IPS-15b (cell line): Measurements from ENCODE around the gene ROR2.
A peak's percentile ranks its signal among the peaks of the same experiment; 100 is the strongest.

Experiments
- H3K27me3 ChIP-seq: one replicate; pipeline ENCODE4 v1.6.1; 2013; ENCODE audit warnings: low read length; ENCODE audit not compliant: control insufficient read depth, insufficient read depth
- H3K36me3 ChIP-seq: one replicate; pipeline ENCODE4 v1.6.1; 2013; ENCODE audit warnings: low read length; ENCODE audit not compliant: control insufficient read depth, insufficient read depth
- H3K4me1 ChIP-seq: one replicate; pipeline ENCODE4 v1.6.1; 2013; ENCODE audit warnings: mild to moderate bottlenecking, low read length; ENCODE audit not compliant: control insufficient read depth, insufficient read depth
- H3K4me3 ChIP-seq: one replicate; pipeline ENCODE4 v1.5.1; 2013; ENCODE audit warnings: low read depth, low read length
- H3K9ac ChIP-seq: one replicate; pipeline ENCODE4 v1.6.1; 2013; ENCODE audit warnings: low read depth, mild to moderate bottlenecking, low read length
- H3K9me3 ChIP-seq: one replicate; pipeline ENCODE4 v1.6.1; 2013; ENCODE audit warnings: mild to moderate bottlenecking, low read length; ENCODE audit not compliant: control insufficient read depth, insufficient read depth

Gene ROR2

DNA sequence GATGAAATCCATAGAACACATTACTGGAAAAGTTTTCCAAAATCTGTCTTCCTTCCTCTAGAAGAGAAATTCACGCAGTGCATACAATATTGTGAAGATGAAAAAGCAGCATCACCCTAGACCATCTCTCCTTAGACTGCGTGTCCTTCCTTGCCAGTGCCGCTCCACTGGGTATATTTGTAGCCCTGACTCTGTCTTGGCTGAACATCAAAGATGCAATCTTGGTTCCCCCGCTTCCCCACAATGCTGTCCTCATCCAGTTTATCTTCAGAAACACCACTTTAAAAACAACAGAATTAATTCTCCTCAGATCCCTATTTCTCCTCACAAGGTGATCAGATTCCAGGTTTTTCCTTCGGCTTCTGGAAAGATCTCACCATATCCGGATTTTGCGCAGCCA lies 53.9 kb downstream of the ROR2 start:
- Histone ChIP-seq H3K9me3 (no peaks in the 10 kb centered on the region), H3K27me3 (peaks cover under 1% of the 10 kb centered on the region), H3K9ac (no peak overlapping the region), H3K36me3 (no peaks in the 10 kb centered on the region), H3K4me3 (no peak overlapping the region), H3K4me1 (peaks cover 2% of the 10 kb centered on the region)

DNA sequence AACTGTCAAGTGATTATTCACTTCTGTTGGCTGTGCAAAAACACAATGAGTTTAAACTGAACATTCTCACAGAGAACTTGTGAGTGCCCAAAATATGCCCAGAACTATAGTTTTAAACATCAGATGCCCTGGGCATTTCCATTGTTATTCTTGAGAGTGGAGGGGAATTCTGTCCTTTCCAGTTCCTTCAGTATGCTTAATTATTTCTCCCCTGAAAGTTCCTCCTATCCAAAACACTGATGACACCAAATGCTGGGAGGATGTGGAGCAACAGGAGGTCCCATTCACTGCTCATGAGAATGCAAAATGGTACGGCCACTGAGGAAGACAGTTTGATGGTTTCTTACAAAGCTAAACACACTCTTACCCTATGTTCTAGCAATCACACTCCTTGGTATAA lies 55.5 kb downstream of the ROR2 start:
- Histone ChIP-seq H3K9me3 (no peaks in the 10 kb centered on the region), H3K36me3 (no peaks in the 10 kb centered on the region), H3K4me3 (no peak overlapping the region), H3K27me3 (peaks cover 5% of the 10 kb centered on the region), H3K9ac (no peak overlapping the region), H3K4me1 (peaks cover 2% of the 10 kb centered on the region)

DNA sequence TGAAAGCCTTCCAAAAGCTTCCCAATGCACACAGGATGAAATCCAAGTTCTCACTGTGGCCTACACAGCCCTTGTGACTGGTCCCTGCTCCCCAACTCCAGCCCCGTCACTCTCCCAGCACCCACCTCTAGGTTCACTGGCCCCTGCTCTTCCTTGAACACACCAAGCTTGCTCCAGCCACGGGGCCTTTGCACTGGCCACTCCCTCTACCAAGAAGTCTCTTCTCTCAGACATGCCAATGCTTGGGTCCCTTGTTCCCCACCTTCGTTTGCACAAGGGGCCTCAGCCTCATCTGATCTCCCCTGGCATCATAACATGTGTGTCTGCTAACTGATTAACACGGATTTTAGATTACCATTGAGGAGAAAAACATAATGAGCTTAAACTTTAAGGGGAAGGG lies 56.0 kb downstream of the ROR2 start:
- no peaks in the 10 kb centered on the region for H3K36me3 ChIP-seq
- peaks cover 10% of the 10 kb centered on the region for H3K27me3 ChIP-seq
- H3K9ac ChIP-seq: no peak overlapping the region
- no peak overlapping the region for H3K4me3 ChIP-seq
- H3K9me3 ChIP-seq: no peaks in the 10 kb centered on the region
- H3K4me1 ChIP-seq: peaks cover 2% of the 10 kb centered on the region

DNA sequence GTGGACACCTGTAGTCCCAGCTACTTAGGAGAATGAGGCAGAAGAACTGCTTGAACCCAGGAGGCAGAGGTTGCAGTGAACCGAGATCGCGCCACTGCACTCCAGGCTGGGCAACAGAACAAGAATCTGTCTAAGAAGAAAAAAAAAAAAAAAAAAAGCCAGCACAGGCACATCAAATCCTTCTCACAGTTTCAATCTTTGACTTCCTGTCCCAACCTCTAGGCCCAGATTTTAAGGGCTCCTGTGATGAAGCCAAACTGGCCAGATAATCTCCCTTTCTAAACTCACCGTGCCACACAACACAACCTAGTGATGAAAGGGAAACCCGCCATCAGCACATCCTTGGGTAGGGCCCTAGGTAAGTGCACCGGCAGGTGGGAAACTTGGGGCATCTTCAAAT lies 58.1 kb downstream of the ROR2 start:
- Histone ChIP-seq H3K36me3 (no peaks in the 10 kb centered on the region), H3K9ac (no peak overlapping the region), H3K9me3 (no peaks in the 10 kb centered on the region), H3K27me3 (peaks cover 26% of the 10 kb centered on the region), H3K4me3 (no peak overlapping the region), H3K4me1 (no peaks in the 10 kb centered on the region)

DNA sequence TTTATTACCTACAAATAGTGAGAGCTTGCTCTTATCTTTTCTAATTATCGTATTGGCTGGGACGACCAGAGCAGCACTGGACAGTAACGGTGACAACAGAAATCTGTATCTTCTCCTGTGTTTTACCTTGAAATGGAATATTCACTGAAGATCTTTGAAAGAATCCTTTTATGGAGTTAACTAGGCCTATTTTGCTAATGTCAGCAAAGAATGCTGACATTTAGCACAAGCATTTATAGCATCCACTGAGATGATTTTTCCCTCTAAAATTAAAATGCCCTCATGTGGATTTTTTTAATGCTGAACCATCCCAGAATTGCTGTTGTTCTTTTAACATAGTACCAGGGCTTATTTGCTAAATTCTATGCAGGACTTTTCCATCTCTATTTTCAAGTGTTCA lies 59.4 kb downstream of the ROR2 start:
- peaks cover 26% of the 10 kb centered on the region for H3K27me3 ChIP-seq
- H3K9me3 ChIP-seq: no peaks in the 10 kb centered on the region
- no peaks in the 10 kb centered on the region for H3K36me3 ChIP-seq
- H3K4me3 ChIP-seq: no peak overlapping the region
- H3K9ac ChIP-seq: no peak overlapping the region
- H3K4me1 ChIP-seq: no peaks in the 10 kb centered on the region

DNA sequence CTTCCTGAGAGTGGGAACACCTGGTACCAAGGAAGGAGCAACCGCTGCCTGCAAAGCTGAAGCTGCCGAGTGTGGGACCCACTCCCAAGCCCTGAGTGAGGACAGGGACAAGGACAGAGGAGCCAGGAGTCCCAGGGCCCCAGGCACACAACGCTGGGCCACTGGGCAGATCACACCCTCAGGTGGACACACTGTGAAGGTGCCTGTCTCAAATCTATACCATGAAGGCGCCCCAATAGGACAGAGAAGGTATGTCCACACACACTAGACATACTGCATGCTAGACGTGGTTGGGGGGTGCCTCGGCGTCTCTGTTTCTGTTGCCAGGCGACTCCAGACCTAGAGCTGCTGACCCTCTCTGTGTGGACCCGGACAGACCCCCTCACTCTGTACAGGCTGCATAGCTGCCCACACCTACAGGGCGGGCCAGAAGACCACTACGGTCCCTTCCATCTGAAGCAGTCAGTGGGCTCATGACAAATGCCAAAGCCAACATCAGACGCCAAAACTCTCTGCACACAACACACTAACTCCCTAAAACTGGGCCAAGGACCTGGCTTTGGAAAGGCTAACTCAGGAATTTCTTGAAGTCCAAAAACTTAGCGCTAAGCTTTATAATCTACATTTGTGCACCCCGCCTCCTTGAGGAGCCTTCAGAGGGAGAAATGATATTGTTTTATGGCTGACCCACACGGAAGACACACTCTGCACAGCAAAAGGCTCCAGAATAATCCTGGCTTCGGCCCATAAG lies 60.7 kb downstream of the ROR2 start:
- Histone ChIP-seq H3K36me3 (no peaks in the 10 kb centered on the region), H3K4me1 (no peaks in the 10 kb centered on the region), H3K4me3 (no peak overlapping the region), H3K9ac (no peak overlapping the region), H3K9me3 (no peaks in the 10 kb centered on the region), H3K27me3 (peaks cover 26% of the 10 kb centered on the region)

DNA sequence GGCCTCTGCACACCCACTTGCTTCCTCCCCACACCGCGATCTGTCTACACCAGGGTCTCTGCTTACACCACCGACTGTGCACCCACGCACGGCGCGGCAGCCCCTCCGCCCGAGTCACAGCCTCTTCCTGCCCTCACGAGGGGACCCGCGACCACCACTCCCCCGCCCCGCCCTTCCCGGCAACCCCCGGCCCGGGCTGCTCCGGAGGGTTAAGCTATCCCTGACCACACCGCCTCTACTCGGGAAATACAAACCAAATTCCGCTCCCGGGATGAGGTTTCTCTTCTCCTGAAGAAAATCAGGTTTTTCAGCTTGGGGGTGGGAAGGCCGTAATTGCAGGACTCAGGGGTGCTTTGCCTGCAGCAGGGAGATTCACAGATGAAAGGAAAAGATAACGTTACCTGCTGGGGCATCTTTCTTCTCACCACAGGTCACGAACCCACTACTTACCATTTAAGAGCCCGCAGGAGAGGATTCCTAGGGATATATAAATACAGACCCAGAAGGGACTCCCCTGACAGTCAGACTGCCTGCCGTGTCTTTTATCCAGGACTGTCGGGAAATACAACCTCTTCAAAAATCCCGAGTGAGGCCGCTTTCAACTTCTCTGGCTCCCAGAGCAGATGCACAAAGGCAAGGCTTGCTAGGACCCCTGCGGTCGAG lies 63.5 kb downstream of the ROR2 start:
- H3K4me1 ChIP-seq: peaks cover 5% of the 10 kb centered on the region
- peak overlapping the region; percentile 47 for H3K4me3 ChIP-seq
- H3K9me3 ChIP-seq: no peaks in the 10 kb centered on the region
- H3K36me3 ChIP-seq: no peaks in the 10 kb centered on the region
- H3K9ac ChIP-seq: no peak overlapping the region
- peaks cover 26% of the 10 kb centered on the region for H3K27me3 ChIP-seq

DNA sequence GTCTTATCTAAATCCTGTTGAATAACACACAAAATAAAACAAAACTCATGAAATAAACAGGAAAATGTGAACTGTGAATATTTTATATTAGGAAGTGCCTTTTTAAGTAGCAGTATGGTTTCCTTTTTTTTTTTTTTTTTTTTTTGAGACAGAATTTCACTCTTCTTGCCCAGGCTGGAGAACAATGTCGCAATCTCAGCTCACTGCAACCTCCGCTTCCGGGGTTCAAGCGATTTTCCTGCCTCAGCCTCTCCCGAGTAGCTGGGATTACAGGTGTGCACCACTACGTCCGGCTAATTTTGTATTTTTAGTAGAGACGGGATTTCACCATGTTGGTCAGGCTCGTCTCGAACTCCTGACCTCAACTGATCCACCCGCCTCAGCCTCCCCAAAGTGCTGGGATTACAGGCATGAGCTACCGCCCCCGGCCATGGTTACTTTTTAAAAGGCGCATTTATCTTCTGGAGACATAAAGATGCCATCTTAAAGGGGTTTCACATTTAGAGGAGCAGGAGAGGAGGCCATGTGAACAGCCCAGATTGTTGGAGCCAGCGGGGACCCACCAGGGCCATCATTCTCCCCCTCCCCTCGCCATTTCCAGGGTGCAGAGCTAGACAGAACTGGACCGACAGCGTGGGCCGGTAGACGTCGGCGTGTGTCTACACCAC lies 64.1 kb downstream of the ROR2 start:
- Histone ChIP-seq H3K9ac (no peak overlapping the region), H3K4me1 (peaks cover 5% of the 10 kb centered on the region), H3K9me3 (no peaks in the 10 kb centered on the region), H3K4me3 (peak overlapping the region; percentile 47), H3K36me3 (no peaks in the 10 kb centered on the region), H3K27me3 (peaks cover 26% of the 10 kb centered on the region)

DNA sequence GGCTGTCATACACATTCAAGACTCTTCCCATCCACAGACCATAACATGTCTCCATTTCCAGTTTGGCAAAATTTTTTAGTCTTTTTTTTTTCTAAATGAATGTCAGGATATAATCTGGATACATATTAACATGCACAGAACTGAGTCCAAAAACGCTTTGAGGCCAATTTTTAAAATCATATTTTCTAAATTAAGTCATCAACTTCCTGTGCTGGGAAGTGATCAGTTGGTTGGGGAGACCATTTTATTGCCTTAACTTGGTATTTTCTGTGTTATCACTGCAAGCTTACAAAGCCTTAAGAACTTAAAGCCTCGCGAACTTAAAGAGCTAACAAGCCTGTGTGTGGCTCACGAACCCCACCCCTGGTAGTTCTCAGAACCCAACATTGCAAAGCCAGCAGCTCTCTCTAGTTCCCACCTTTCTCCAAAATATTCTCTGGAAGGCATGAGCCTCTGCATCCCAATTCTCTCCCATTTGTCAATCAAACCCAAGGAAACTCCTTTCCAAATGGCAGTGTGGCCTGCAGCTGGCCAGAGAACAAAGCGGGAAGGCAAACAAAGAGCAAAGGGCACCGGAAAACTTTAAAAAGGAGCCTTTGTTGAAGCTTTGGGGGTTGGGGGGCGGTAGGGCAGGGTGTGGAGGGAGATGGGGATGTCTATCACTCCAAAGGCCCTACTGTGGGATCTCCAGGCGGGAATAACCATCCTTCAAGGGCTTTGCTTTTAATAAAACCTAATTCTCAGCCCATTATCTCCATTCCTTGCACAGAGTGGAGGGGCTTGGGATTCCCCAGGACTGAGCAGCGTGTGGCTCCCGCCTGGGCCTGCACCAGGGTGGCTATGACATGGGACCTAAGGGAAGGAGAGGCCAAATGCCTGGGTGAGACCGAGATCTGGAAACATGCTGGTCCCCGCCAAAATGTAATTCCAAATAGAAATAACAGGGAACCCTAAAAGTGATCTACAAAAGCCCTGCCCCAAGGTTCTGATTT lies 65.0 kb downstream of the ROR2 start:
- Histone ChIP-seq H3K27me3 (peaks cover 26% of the 10 kb centered on the region), H3K4me1 (peaks cover 5% of the 10 kb centered on the region), H3K4me3 (no peak overlapping the region), H3K36me3 (no peaks in the 10 kb centered on the region), H3K9me3 (no peaks in the 10 kb centered on the region), H3K9ac (no peak overlapping the region)

DNA sequence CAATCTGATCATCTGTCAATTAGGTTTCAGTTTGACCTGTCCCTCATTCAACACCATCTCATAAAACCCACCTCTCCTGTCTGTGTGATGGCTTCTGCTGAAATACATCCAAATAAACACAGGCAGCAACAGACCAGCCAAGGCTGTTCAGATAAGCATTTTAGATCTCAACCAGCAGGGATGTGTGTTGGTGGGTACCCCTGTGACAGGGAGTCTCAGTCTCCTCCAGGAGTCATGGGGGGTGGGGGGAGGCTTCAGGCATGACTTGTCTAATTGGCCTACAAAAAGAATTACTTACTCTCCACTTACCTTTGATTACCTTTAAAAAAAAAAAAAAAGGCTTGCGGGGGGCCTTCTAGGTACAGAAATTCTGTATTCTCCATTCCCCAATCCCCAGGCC lies 65.9 kb downstream of the ROR2 start:
- no peak overlapping the region for H3K4me3 ChIP-seq
- no peak overlapping the region for H3K9ac ChIP-seq
- H3K4me1 ChIP-seq: peaks cover 5% of the 10 kb centered on the region
- H3K36me3 ChIP-seq: no peaks in the 10 kb centered on the region
- no peaks in the 10 kb centered on the region for H3K9me3 ChIP-seq
- peaks cover 17% of the 10 kb centered on the region for H3K27me3 ChIP-seq

DNA sequence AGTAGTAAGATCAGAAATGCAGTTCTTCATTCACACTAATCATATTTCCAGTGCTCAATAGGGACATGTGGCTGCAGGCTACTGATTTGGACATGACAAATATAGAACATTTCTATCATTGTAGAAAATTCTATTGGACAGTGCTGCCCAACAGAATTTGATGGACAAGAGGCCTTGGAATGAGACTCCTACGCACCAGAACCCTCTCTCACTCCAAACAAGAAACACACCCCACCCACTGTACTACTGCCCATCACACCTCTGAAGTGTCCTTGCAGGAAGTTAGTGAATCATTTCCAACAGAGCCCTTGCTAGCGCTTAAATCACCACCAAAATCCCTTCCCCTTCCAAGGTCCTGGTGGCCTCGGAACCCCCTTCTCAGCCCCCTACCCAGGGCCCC lies 66.5 kb downstream of the ROR2 start:
- Histone ChIP-seq H3K4me3 (no peak overlapping the region), H3K27me3 (peaks cover 11% of the 10 kb centered on the region), H3K4me1 (peaks cover 5% of the 10 kb centered on the region), H3K9me3 (no peaks in the 10 kb centered on the region), H3K36me3 (no peaks in the 10 kb centered on the region), H3K9ac (no peak overlapping the region)
